HL-60 (cell line): ENCODE results near the gene FKBP1B.

Experiments used
- CTCF ChIP-seq: IDR thresholded peaks from one replicate; pipeline ENCODE4 v1.5.1; 2011; ENCODE audit warnings: low read length, control low read depth, inconsistent platforms; ENCODE audit not compliant: insufficient read depth
- GABPA ChIP-seq: IDR thresholded peaks from 2 replicates; pipeline ENCODE4 v1.6.1; 2012; ENCODE audit warnings: low read depth
- POLR2AphosphoS5 ChIP-seq: IDR thresholded peaks from 2 replicates; pipeline ENCODE4 v1.6.1; 2012; ENCODE audit warnings: low read depth
- REST ChIP-seq: IDR thresholded peaks from 2 replicates; pipeline ENCODE4 v1.6.1; 2012; ENCODE audit warnings: low read depth; ENCODE audit not compliant: insufficient replicate concordance

- TF ChIP-seq CTCF = no peak
- TF ChIP-seq POLR2AphosphoS5 = no peak
- no peak for TF ChIP-seq REST
- no peak for TF ChIP-seq GABPA
These were observed 53.1 kb downstream of the FKBP1B start for GRCh38 chr2:24102677-24103076.
